ENCODE data around the gene ZNF483.
"Not testable (repeated sequence)": the region's sequence is repeated elsewhere in the genome, so short reads cannot be mapped to it uniquely, and the experiment has no call there.

Gene ZNF483

DNA sequence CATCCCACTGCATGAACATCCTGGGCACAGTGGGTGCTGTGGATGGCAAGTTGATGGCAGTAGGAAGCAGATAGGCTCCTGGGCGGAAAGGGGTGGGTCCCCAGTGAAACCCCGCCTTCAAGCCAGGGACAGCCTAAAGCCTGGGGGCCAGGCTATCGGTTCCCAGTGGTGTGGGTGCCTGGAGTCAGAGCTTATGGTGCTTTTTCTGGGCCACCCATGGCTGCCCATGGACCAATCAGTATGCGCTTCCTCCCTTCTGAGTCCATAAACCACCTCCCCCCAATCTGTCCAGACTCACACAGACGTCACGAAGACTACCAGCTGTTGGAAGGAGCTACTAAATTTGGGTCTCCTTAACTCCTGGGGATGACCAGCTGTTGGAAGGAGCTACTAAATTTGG, 23.3 kb upstream of the ZNF483 start:
- Histone ChIP-seq H4K20me1 (ENCODE audit: insufficient read depth, low read length, poor library complexity, severe bottlenecking) (no peaks in the 10 kb centered on the region), H3K9me2 (replicated peaks; ENCODE audit: low read depth, low read length) (no peaks in the 10 kb centered on the region), H3K9ac (ENCODE audit: low read depth, low read length, poor library complexity, severe bottlenecking) (no peak overlapping the region), H2AFZ (ENCODE audit: low read length) (no peak overlapping the region), H3K4me2 (ENCODE audit: low read depth, low read length, poor library complexity, severe bottlenecking) (no peak overlapping the region), H3K9me3 (ENCODE audit: insufficient read depth, low read depth, low read length) (no peaks in the 10 kb centered on the region; the same call in 1 of the 2 replicates), H3K4me3 (ENCODE audit: low read length, poor library complexity, severe bottlenecking) (no peak overlapping the region), H3F3A (ENCODE audit: low read depth) (no peaks in the 10 kb centered on the region), H3K36me3 (ENCODE audit: insufficient read depth, low read length) (no peaks in the 10 kb centered on the region), H3K79me2 (ENCODE audit: insufficient read depth, low read length) (no peaks in the 10 kb centered on the region), H3K4me1 (ENCODE audit: insufficient read depth, low read length, poor library complexity, severe bottlenecking) (no peaks in the 10 kb centered on the region), H3K27me3 (ENCODE audit: insufficient read depth, low read length, poor library complexity, severe bottlenecking) (no peaks in the 10 kb centered on the region)
- TF ChIP-seq, protein P1, sequence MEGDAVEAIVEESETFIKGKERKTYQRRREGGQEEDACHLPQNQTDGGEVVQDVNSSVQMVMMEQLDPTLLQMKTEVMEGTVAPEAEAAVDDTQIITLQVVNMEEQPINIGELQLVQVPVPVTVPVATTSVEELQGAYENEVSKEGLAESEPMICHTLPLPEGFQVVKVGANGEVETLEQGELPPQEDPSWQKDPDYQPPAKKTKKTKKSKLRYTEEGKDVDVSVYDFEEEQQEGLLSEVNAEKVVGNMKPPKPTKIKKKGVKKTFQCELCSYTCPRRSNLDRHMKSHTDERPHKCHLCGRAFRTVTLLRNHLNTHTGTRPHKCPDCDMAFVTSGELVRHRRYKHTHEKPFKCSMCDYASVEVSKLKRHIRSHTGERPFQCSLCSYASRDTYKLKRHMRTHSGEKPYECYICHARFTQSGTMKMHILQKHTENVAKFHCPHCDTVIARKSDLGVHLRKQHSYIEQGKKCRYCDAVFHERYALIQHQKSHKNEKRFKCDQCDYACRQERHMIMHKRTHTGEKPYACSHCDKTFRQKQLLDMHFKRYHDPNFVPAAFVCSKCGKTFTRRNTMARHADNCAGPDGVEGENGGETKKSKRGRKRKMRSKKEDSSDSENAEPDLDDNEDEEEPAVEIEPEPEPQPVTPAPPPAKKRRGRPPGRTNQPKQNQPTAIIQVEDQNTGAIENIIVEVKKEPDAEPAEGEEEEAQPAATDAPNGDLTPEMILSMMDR (conservative IDR thresholded peaks at IDR 0.05; ENCODE audit: low read length) = no peak
- TF ChIP-seq EZH2phosphoT487 (IDR thresholded peaks at IDR 0.05; ENCODE audit: borderline replicate concordance) = no peak

DNA sequence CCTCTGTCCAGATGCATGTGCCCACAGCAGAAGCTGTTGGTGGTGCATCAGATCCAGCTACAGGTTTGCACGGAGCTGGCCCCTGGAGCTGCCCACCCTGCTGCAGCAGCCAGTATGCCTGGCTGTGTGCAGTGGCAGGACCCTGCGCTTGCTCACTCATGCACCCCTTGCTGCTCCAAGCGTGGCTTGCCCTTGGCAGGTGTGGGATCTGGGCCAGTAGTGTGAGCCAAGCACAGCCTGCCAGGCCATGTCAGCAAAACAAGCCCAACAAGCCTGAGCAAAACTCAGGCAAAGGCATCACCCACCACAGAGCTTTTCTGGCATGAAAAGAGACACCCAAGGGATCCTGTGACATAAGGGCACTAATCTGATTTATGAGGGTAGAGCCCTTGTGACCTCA, 22.5 kb upstream of the ZNF483 start:
- Histone ChIP-seq H3K9me2 (replicated peaks; ENCODE audit: low read depth, low read length) (no peaks in the 10 kb centered on the region), H3K79me2 (ENCODE audit: insufficient read depth, low read length) (no peaks in the 10 kb centered on the region), H3F3A (ENCODE audit: low read depth) (no peaks in the 10 kb centered on the region), H3K4me3 (ENCODE audit: low read length, poor library complexity, severe bottlenecking) (no peak overlapping the region), H3K36me3 (ENCODE audit: insufficient read depth, low read length) (no peaks in the 10 kb centered on the region), H3K4me2 (ENCODE audit: low read depth, low read length, poor library complexity, severe bottlenecking) (no peak overlapping the region), H3K4me1 (ENCODE audit: insufficient read depth, low read length, poor library complexity, severe bottlenecking) (no peaks in the 10 kb centered on the region), H3K27me3 (ENCODE audit: insufficient read depth, low read length, poor library complexity, severe bottlenecking) (no peaks in the 10 kb centered on the region), H3K9ac (ENCODE audit: low read depth, low read length, poor library complexity, severe bottlenecking) (no peak overlapping the region), H2AFZ (ENCODE audit: low read length) (no peak overlapping the region), H3K9me3 (ENCODE audit: insufficient read depth, low read depth, low read length) (no peaks in the 10 kb centered on the region; the same call in 1 of the 2 replicates), H4K20me1 (ENCODE audit: insufficient read depth, low read length, poor library complexity, severe bottlenecking) (no peaks in the 10 kb centered on the region)
- no peak for TF ChIP-seq EZH2phosphoT487 (IDR thresholded peaks at IDR 0.05; ENCODE audit: borderline replicate concordance)
- TF ChIP-seq, protein P1 (conservative IDR thresholded peaks at IDR 0.05; ENCODE audit: low read length) = no peak

DNA sequence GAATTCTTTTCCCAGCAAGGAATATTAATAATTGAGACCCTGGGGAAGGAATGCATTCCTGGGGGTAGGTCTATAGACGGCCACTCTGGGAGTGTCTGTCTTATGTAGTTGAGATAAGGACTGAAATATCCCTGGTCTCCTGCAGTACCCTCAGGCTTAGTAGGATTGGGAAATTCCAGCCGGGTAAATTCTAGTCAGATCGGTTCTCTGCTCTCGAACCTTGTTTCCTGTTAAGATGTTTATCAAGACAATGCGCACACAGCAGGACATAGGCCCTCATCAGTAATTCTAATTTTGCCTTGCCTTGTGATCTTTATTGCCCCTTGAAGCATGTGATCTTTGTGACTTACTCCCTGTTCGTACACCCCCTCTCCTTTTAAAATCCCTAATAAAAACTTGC, 13.4 kb upstream of the ZNF483 start:
- not testable (repeated sequence) for H3K27me3 ChIP-seq (ENCODE audit: insufficient read depth, low read length, poor library complexity, severe bottlenecking); H3K9me3 ChIP-seq (ENCODE audit: insufficient read depth, low read depth, low read length); H3K9me2 ChIP-seq (replicated peaks; ENCODE audit: low read depth, low read length); H4K20me1 ChIP-seq (ENCODE audit: insufficient read depth, low read length, poor library complexity, severe bottlenecking); H3K9ac ChIP-seq (ENCODE audit: low read depth, low read length, poor library complexity, severe bottlenecking); H3K79me2 ChIP-seq (ENCODE audit: insufficient read depth, low read length); H3K36me3 ChIP-seq (ENCODE audit: insufficient read depth, low read length); H3K4me3 ChIP-seq (ENCODE audit: low read length, poor library complexity, severe bottlenecking); H2AFZ ChIP-seq (ENCODE audit: low read length); H3K4me1 ChIP-seq (ENCODE audit: insufficient read depth, low read length, poor library complexity, severe bottlenecking); H3F3A ChIP-seq (ENCODE audit: low read depth); H3K4me2 ChIP-seq (ENCODE audit: low read depth, low read length, poor library complexity, severe bottlenecking)

DNA sequence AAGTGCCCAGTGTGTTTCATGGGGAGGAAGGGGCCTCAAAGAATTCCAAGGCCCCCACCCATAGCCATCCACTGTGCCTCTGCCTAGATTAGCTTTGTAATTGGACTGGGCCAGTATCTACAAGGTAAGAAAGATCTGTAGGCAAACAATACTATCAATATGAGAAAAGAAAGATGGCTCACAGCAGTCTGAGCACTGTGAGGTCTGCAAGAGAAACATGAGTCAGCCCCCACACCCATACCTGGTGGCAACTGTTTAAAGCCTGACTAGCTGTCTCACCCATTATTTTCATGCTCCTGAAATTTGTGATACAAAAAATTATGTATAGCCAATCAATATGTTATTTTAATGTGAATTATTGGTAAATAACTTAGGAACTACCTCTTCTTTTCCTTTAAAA, 10.0 kb upstream of the ZNF483 start:
- no peak overlapping the region for H3K4me2 ChIP-seq (ENCODE audit: low read depth, low read length, poor library complexity, severe bottlenecking)
- no peaks in the 10 kb centered on the region for H3K27me3 ChIP-seq (ENCODE audit: insufficient read depth, low read length, poor library complexity, severe bottlenecking)

More for the DNA sequence above, 10.0 kb upstream of the ZNF483 start:
- no peak for TF ChIP-seq EZH2phosphoT487 (IDR thresholded peaks at IDR 0.05; ENCODE audit: borderline replicate concordance)
- TF ChIP-seq, protein P1 (conservative IDR thresholded peaks at IDR 0.05; ENCODE audit: low read length) = no peak
- Histone ChIP-seq H3K36me3 (ENCODE audit: insufficient read depth, low read length) (no peaks in the 10 kb centered on the region), H2AFZ (ENCODE audit: low read length) (no peak overlapping the region), H3K9ac (ENCODE audit: low read depth, low read length, poor library complexity, severe bottlenecking) (no peak overlapping the region), H3K9me3 (ENCODE audit: insufficient read depth, low read depth, low read length) (no peaks in the 10 kb centered on the region; the same call in 1 of the 2 replicates), H3K79me2 (ENCODE audit: insufficient read depth, low read length) (no peaks in the 10 kb centered on the region), H4K20me1 (ENCODE audit: insufficient read depth, low read length, poor library complexity, severe bottlenecking) (no peaks in the 10 kb centered on the region), H3F3A (ENCODE audit: low read depth) (no peaks in the 10 kb centered on the region), H3K4me1 (ENCODE audit: insufficient read depth, low read length, poor library complexity, severe bottlenecking) (no peaks in the 10 kb centered on the region), H3K4me3 (ENCODE audit: low read length, poor library complexity, severe bottlenecking) (no peak overlapping the region), H3K9me2 (replicated peaks; ENCODE audit: low read depth, low read length) (no peaks in the 10 kb centered on the region)
